T-helper 2 cell (primary cell): ENCODE data around the gene C1orf35.
A peak's percentile ranks its signal among the peaks of the same experiment; 100 is the strongest.
"Not testable (repeated sequence)": the region's sequence is repeated elsewhere in the genome, so short reads cannot be mapped to it uniquely, and the experiment has no call there.

Experiments
- DNase-seq, 5 experiments: peaks; one replicate each; pipeline versions ENCODE4 v3.0.0 to v3.0.0-alpha.2; 2012 to 2022

C1orf35 gene

DNA sequence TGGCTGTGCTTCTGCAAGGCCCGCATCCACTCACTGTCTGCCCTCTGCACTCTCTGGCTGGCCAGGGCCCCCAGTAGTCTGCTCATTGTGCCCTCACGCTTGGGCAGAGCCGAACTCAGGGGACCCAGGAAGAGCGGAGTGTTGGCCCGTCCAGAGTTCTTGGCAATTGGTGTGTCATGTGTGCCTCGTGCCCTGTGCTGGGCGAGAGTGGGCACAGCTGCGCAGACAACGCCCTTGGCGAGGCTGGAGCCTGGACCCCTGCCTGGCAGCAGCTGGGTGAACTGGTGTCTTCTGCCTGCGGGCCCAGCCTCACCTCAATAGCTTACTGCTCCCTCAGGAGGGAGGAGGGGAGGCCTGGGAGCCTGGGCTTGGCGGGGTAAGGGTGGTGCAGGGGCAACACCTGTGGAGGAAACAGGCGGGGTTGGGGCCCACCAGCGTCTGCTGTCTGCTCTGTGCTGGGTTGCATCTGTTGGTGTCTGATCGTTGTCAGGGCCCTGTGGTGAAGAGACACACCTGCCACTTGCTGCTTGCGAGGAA is 39.1 kb upstream of the C1orf35 start:
- DNase-seq: peak in 2 of 5 experiments; percentile 33 to 34

GRCh38 chr1:228141226-228142044 is 38.3 kb upstream of the C1orf35 start:
- DNase-seq: peak in 3 of 5 experiments; percentile 8 to 58 (median 25)

GRCh38 chr1:228140724-228141225 is 37.6 kb upstream of the C1orf35 start:
- no peak for DNase-seq

DNA sequence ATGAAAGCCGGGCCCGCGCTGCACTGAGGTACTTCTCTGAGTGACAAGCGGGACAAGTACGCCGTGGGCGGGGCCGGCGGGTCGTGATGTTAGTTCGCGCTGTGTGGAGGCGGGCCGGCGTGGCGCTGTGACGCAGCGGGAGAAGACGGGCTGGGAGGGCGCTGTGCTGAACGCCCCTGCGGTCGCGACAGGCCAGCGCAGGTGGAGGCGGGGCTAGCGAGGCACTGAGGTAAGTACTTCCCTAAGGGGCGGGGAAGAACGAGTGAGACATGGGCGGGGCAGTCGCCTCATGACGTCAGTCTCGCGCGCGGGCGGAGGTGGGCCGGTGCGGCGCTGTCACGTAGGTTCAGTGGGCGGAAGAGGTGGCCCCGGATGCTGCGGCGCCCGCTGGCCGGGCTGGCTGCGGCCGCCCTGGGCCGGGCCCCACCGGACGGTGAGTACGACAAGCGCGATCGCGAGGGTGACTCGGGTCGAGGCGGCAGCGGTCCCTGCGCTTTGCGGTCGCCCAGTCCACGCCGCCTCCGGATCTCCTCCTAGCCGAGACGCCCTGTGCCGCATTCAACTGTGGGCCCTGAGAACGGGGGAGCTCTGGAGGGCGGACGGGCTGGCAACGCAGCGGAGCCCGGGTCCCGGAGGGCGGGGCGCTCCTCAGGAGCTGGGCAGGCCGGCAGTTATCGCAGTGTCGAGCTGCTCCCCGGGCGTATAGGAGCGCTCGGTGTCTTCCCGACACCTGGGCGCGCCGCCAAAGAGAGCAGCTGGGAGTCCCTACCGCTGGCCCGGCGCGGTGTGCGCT is 37.0 kb upstream of the C1orf35 start, which contains the start of gene GUK1:
Gene GUK1, plus strand, starts transcription at position 349 of the 793 bp plus-strand sequence. Its CDS starts 24 bp downstream, at position 373.
- peak; percentile 100 for DNase-seq

GRCh38 chr1:228139406-228139930 is 36.3 kb upstream of the C1orf35 start:
- peak in 1 of 5 experiments; percentile 7 for DNase-seq

- peak in 2 of 5 experiments; percentile 38 to 73 for DNase-seq
Observed at GRCh38 chr1:228136901-228137300, 33.8 kb upstream of the C1orf35 start.

- no peak for DNase-seq
Observed at GRCh38 chr1:228134591-228134990, 31.5 kb upstream of the C1orf35 start.

GRCh38 chr1:228131766-228132165 is 28.6 kb upstream of the C1orf35 start:
- no peak for DNase-seq

- no peak for DNase-seq
Observed at GRCh38 chr1:228125185-228125584, 22.1 kb upstream of the C1orf35 start.

GRCh38 chr1:228123505-228123904 is 20.4 kb upstream of the C1orf35 start:
- no peak for DNase-seq

GRCh38 chr1:228122921-228123441 is 19.9 kb upstream of the C1orf35 start:
- no peak for DNase-seq

GRCh38 chr1:228120857-228121489 is 17.8 kb upstream of the C1orf35 start:
- DNase-seq: no peak

- DNase-seq: no peak
Observed at GRCh38 chr1:228120351-228120750, 17.2 kb upstream of the C1orf35 start.

DNA sequence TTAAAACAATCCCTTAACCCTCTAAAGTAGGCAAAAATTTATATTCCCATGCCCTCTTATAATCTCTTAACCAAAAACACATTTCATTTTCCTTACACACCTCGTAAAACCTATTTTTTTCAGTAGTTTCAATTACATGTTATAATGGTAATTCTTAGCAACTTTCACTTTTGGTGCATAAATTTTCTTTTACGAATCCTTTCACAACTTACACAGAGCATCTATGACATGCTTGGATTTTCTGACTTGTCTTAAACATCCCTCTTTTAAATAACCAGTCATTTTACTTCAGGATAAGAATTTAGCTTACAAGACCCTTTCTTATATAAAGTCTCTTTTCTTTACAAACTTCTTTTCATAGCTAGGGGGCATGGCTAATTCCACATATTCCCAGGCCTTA is 14.9 kb upstream of the C1orf35 start:
- no peak for DNase-seq

DNA sequence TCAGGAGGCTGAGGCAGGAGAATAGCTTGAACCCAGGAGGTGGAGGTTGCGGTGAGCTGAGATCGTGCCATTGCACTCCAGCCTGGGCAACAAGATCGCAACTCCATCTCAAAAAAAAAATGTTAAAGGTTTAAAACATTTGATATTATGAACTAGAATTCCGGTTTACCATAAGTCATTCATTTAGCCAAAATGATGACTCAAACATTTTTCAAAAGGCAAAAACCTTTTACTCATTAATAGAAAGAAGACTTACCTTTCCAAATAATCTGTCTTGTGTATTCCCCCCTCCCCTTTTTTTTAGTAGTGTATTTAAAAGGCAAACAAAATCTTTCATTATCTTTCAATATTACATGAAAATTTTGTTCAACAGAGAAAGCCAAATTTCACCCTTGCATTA is 14.2 kb upstream of the C1orf35 start:
- DNase-seq: no peak

- no peak for DNase-seq
Observed at GRCh38 chr1:228114827-228115226, 11.7 kb upstream of the C1orf35 start.

GRCh38 chr1:228112617-228113016 is 9.5 kb upstream of the C1orf35 start:
- no peak for DNase-seq

DNA sequence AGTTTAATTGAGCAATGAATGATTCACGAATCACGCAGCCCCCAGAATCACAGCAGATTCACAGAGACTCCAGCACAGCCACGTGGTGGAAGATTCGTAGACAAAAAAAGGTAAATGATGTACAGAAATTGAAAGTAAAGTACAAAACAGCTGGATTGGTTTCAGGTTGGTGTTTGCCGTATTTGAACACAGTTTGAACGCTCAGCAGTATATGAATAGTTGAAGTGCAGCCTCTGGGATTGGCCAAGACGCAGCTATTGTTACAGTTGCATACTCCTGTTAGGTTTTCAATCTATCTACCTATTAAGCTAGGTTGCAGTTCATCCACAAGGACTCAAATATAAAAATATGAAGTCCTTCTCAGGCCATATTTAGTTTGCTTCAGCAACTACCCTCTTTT is 9.0 kb upstream of the C1orf35 start:
- no peak for DNase-seq

DNA sequence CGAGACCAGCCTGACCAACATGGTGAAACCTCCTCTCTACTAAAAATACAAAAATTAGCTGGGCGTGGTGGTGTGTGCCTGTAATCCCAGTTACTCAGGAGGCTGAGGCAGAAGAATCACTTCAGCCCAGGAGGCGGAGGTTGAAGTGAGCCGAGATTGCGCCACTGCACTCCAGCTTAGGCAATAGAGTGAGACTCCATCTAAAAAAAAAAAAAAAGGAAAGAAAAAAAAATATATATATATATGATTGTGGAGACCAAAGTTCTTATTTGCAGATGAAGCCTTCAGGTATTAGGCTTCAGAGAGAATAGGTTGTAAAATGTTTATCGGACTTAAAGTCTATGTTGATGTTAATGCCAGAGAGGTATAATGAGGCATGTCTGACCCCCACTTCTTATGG is 8.2 kb upstream of the C1orf35 start:
- DNase-seq: not testable (repeated sequence)

GRCh38 chr1:228110556-228110955 is 7.4 kb upstream of the C1orf35 start:
- no peak for DNase-seq

DNA sequence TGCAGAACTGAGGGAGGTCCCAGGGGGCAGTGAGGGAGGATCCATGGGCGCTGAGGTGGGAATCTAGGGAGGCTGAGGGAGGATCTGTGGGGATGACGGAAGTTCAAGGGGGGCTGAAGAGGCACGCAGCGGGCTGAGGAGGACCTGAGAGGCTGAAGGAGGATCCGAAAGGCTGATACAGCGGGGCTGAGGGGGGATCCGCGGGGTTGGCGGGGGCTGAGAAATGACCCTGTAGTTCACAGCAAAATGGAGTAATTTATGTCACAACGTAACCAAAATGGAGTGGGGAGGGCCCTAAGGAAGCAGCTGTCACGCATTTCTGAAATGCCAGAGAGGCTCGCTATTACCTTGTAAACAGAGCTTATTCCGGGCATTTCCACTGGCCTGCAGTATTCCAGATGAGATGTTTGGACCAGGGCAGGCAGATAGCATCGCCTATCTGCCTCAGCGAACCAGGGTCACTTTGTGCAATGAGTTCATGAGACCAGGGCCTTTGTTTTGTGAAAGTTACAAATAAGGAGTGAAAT is 6.9 kb upstream of the C1orf35 start:
- no peak for DNase-seq
